AG04449 (cell line): ENCODE measurements around the gene RXFP3.
A peak's percentile ranks its signal among the peaks of the same experiment; 100 is the strongest.

Experiments
- CTCF ChIA-PET: fragments of 350-600 bp; formaldehyde crosslinking; extraction: SDS; loops from one replicate; lab custom pipeline; 2021; ENCODE audit warnings: antibody characterized with exemption; lab: Yijun Ruan, JAX
- POLR2A ChIA-PET: fragments of 400-600, 350-600 bp; formaldehyde crosslinking; extraction: SDS; loops from one replicate; lab custom pipeline; 2020; ENCODE audit warnings: antibody characterized with exemption, inconsistent platforms; lab: Yijun Ruan, JAX
- DNase-seq: peaks from one replicate; pipeline ENCODE4 v3.0.0-alpha.2; 2010; ENCODE audit warnings: low read depth, low spot score
- H3K4me3 ChIP-seq: 2 replicates; pipeline ENCODE4 v1.5.1; 2011; ENCODE audit warnings: low read depth, mild to moderate bottlenecking, control low read depth, low read length
- CTCF ChIP-seq: IDR thresholded peaks from one replicate; pipeline ENCODE4 v1.5.1; 2011; ENCODE audit warnings: mild to moderate bottlenecking, moderate library complexity, low read length, control low read depth, inconsistent platforms; ENCODE audit not compliant: insufficient read depth; ENCODE audit errors: missing control alignments

Gene RXFP3

GRCh38 chr5:33968211-33969005 lies 32.2 kb downstream of the RXFP3 start:
- TF ChIP-seq CTCF = no peak
- ChIA-PET POLR2A (no interaction called here), CTCF (interaction anchor here (0.8 to 6.3 kb wide), 18 partner anchors 10 to 533 kb away, joined by 3 to 119 read pairs (median 7); partner anchors contain the start of genes SLC45A2 and TARS1)
- H3K4me3 ChIP-seq = no peak overlapping the region
- no peak for DNase-seq

DNA sequence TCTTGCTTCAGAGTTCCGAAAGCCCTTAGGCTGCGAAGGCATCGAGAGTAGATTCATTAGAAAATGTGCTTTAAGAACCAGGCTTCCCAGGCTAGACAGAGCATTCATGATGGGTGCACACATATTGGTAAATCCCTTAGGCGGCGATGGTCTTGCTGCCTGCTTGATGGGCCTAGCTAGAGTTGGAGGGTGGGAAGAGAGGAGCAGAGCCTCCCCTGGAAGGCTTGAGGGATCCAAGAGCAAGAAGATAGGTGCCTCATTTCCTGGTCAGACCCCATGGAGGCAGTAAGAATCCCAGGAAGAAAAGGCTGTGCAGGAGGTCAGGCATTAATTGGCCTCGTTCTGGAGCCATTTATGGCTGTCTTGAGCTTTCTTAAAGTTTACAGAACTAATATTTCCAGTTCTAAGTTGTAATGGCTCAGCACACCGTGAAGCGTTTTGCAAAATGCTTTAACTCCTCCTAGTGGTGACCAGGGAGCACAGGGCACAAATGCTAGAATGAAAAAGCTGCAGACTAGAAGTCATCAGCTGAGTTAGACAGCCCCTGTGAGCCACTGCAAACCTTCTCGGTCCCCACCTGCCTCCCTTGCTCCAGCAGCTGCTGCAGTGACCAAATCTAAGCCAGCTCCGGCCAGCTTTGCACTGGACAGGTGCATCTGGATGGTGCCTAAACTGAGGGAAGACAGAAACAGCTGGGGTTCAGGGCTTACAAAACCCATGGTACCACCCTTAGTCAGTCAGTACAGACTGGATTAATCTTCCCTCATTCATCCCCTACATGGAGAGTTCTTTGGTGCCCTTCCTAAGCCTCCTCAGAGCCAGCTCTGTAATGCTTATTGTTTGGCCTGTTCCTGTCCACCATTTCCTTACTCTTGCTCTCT lies 33.6 kb downstream of the RXFP3 start:
- peak; percentile 81 for TF ChIP-seq CTCF
- ChIA-PET CTCF (interaction anchor here (0.6 to 6.3 kb wide), 79 partner anchors 11 to 546 kb away, joined by 3 to 119 read pairs (median 5); partner anchors contain the start of genes RXFP3, SLC45A2 and TARS1), POLR2A (interaction anchor here (0.6 to 1.6 kb wide), 2 partner anchors 66 to 500 kb away, joined by 5 to 7 read pairs; no protein-coding TSS in a partner anchor)
- no peak for DNase-seq
- H3K4me3 ChIP-seq = no peak overlapping the region

- no peak overlapping the region for H3K4me3 ChIP-seq
- DNase-seq = no peak
- ChIA-PET POLR2A (no interaction called here), CTCF (no interaction called here)
- TF ChIP-seq CTCF = no peak
Measured at GRCh38 chr5:33973271-33973670, 37.1 kb downstream of the RXFP3 start.

DNA sequence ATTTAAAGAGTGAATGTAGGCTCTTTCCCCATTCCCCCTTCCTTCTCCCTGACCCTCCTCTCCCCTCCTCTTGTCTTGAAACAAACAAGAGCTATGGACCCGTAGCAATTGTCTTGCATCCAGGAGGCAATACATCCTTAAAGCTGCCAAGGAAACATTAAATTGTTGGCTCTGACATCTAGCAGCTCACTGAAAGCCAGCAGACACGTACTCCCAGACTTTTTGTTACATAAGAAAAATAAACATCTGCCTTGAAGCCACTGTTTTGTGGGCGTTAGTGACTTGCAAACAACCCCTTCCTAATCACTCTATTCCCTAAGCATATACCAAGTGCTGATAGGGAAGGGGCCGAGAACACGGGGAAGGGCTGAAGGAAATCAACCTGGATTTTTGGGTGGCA lies 39.7 kb downstream of the RXFP3 start:
- TF ChIP-seq CTCF = no peak
- POLR2A ChIA-PET = no interaction called here
- CTCF ChIA-PET = interaction anchor here (1.0 to 1.1 kb wide), 2 partner anchors 20 to 506 kb away, joined by 3 to 6 read pairs; no protein-coding TSS in a partner anchor
- H3K4me3 ChIP-seq = no peak overlapping the region
- no peak for DNase-seq

DNA sequence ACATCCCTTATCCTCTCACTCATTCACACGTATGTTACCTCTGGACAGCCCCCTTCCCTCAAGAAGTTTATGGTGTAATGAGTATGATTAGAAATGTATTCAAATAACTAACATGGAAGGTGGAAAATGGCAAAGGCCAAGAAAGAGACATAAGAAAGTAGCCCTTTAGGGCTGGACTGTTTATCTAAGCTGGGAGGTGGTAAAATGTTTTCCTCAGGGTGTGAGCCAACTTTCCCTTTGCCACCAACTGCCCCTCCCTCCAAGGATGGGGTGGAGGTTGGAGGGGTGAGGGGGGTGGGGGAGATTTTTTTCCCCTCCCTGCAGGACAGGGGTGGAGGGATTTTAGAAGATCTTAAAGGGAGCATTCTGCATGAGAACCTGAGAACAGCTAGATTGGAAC lies 40.1 kb downstream of the RXFP3 start:
- no peak overlapping the region for H3K4me3 ChIP-seq
- TF ChIP-seq CTCF = no peak
- POLR2A ChIA-PET = no interaction called here
- no peak for DNase-seq
- CTCF ChIA-PET = interaction anchor here (1.0 to 1.1 kb wide), 2 partner anchors 19 to 506 kb away, joined by 3 to 6 read pairs; no protein-coding TSS in a partner anchor

GRCh38 chr5:33978306-33978705 lies 42.1 kb downstream of the RXFP3 start:
- H3K4me3 ChIP-seq = no peak overlapping the region
- POLR2A ChIA-PET = no interaction called here
- CTCF ChIA-PET = interaction anchor here (1.3 to 7.6 kb wide), 2 partner anchors 9 to 18 kb away, joined by 3 to 84 read pairs; no protein-coding TSS in a partner anchor

More at GRCh38 chr5:33978306-33978705, 42.1 kb downstream of the RXFP3 start:
- no peak for TF ChIP-seq CTCF
- DNase-seq = no peak
